GM13976 (cell line): ENCODE data around the gene GPC6.

Source experiments
- DNase-seq: peaks from one replicate; pipeline ENCODE4 v3.0.0; 2012; ENCODE audit warnings: low spot score
- in situ Hi-C: fragments of 300-500 bp; cut with MboI; formaldehyde crosslinking; loops from one replicate; pipeline ENCODE4 v1.12.0; 2022; ENCODE audit warnings: low sequenced_read_pairs, mixed read lengths, inconsistent platforms; ENCODE audit not compliant: unreplicated experiment
- TF ChIP-seq, protein P1 (sequence below): IDR thresholded peaks from 2 replicates; pipeline ENCODE4 v1.5.1; 2012; ENCODE audit warnings: borderline replicate concordance, mild to moderate bottlenecking; ENCODE audit not compliant: insufficient read depth; ENCODE audit errors: extremely low read depth, missing control alignments, control extremely low read depth

The GPC6 gene

DNA sequence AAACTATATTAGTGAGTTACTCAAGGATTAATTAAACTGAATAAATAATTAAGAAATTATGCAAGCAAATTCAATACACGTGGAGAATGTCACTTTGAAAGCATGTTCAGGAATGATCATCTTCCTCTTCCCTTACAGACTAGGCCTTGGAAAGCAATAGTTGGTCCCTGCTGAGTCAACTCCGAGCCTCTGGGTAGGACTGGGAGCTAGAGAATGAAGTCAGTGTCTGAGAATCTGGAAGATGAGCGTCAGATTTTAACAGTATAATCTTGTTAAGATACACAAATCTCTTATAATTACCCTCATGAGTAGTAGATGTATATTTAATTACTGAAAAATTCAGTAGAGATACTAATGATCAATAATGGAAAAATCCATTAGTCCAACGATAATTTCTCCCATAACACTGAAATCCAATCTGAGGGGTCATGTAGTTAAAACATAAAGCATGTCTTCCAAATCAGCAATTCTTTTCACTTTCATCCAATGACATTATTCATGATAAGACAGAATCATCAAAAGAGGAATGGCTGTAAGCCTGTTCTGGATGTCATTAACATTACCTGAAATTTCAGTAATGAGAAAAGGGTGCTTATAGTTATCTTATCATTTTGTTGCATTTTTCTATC is 829.9 kb downstream of the GPC6 start:
- TF ChIP-seq, protein P1, sequence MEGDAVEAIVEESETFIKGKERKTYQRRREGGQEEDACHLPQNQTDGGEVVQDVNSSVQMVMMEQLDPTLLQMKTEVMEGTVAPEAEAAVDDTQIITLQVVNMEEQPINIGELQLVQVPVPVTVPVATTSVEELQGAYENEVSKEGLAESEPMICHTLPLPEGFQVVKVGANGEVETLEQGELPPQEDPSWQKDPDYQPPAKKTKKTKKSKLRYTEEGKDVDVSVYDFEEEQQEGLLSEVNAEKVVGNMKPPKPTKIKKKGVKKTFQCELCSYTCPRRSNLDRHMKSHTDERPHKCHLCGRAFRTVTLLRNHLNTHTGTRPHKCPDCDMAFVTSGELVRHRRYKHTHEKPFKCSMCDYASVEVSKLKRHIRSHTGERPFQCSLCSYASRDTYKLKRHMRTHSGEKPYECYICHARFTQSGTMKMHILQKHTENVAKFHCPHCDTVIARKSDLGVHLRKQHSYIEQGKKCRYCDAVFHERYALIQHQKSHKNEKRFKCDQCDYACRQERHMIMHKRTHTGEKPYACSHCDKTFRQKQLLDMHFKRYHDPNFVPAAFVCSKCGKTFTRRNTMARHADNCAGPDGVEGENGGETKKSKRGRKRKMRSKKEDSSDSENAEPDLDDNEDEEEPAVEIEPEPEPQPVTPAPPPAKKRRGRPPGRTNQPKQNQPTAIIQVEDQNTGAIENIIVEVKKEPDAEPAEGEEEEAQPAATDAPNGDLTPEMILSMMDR = no peak
- no peak for DNase-seq
- in situ Hi-C loops = no loop called here

GRCh38 chr13:94057618-94058186 is 831.1 kb downstream of the GPC6 start:
- no peak for DNase-seq
- in situ Hi-C loops = no loop called here
- TF ChIP-seq, protein P1 = no peak

DNA sequence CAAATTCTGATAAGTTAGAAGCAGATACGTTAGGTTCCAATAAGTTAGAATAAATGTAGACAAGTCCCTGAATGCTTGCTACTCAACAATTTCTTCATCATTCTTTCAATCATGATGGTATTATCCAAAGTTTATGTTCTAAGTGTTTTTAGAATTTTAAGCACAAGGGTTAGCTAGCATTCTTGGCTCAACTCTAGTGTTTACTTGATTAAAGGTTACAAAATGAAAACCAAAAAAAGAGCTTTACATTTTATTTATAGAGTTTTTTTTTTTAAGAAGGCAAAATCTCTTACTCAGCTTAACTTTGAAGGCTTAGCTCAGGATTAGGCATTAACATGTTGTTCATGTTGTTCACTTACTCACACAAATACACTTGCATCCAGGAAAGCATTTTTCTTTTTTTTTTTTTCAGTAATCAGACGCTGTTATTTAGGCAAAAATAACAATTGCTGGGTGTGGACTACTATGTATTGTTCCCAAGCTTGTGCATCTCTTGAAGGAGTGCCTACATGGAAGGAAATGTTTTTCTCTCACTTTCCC is 832.3 kb downstream of the GPC6 start:
- no peak for DNase-seq
- TF ChIP-seq, protein P1 = no peak
- in situ Hi-C loops = no loop called here

- DNase-seq = no peak
- TF ChIP-seq, protein P1 = no peak
- in situ Hi-C loops = no loop called here
Observed at GRCh38 chr13:94061301-94061700, 834.7 kb downstream of the GPC6 start.

- no peak for DNase-seq
- TF ChIP-seq, protein P1 = no peak
- in situ Hi-C loops = no loop called here
Observed at GRCh38 chr13:94063096-94063495, 836.5 kb downstream of the GPC6 start.

GRCh38 chr13:94063848-94064247 is 837.2 kb downstream of the GPC6 start:
- in situ Hi-C loops = no loop called here
- no peak for DNase-seq
- TF ChIP-seq, protein P1 = no peak
